Common myeloid progenitor, CD34-positive (primary cell): ENCODE measurements around the gene COMMD8.

ENCODE experiments used
- CTCF ChIA-PET: fragments of 350-600 bp; sonication (Branson Sonifier 250); formaldehyde crosslinking; loops from one replicate; lab custom pipeline; 2021; ENCODE audit warnings: antibody characterized with exemption; lab: Charles Lee
- POLR2A ChIA-PET: fragments of 350-600 bp; sonication (Branson Sonifier 250); formaldehyde crosslinking; loops from one replicate; lab custom pipeline; 2021; ENCODE audit warnings: antibody characterized with exemption; lab: Charles Lee
- DNase-seq, 3 donors: peaks; one replicate each; pipeline versions ENCODE4 v3.0.0 to v3.0.0-alpha.2; 2013
- H3K27ac ChIP-seq, 2 experiments: 1 replicate in 1 of 2; 2 replicates in 1 of 2; pipeline ENCODE4 v1.7.0; 2013; ENCODE audit warnings: inconsistent platforms in 2 of 2, low read length in 2 of 2, mild to moderate bottlenecking in 2 of 2, low read depth in 1 of 2, moderate library complexity in 1 of 2; ENCODE audit not compliant: severe bottlenecking in 2 of 2, insufficient read depth in 1 of 2, poor library complexity in 1 of 2
- H3K27me3 ChIP-seq, 5 experiments: replicated peaks in 2 of 5; 1 replicate in 3 of 5; 2 replicates in 2 of 5; pipeline versions ENCODE4 v1.6.1 to v1.7.0; 2013; ENCODE audit warnings: low read length in 4 of 5, mild to moderate bottlenecking in 2 of 5, moderate library complexity in 2 of 5, inconsistent platforms in 1 of 5; ENCODE audit not compliant: insufficient read depth in 5 of 5, control insufficient read depth in 4 of 5
- H3K36me3 ChIP-seq, 4 experiments: 1 replicate in 2 of 4; 2 replicates in 2 of 4; pipeline versions ENCODE4 v1.6.1 to v1.7.0; 2013; ENCODE audit warnings: low read length in 3 of 4, control low read depth in 1 of 4, mild to moderate bottlenecking in 1 of 4; ENCODE audit not compliant: control insufficient read depth in 4 of 4, insufficient read depth in 4 of 4
- H3K4me1 ChIP-seq, 4 experiments: 1 replicate in 3 of 4; 2 replicates in 1 of 4; pipeline versions ENCODE4 v1.6.1 to v1.7.1; 2013; ENCODE audit warnings: low read length in 3 of 4, mild to moderate bottlenecking in 3 of 4, control low read depth in 1 of 4, inconsistent platforms in 1 of 4, moderate library complexity in 1 of 4; ENCODE audit not compliant: control insufficient read depth in 4 of 4, insufficient read depth in 4 of 4; ENCODE audit errors: control extremely low read depth in 1 of 4
- H3K4me3 ChIP-seq, 7 experiments: 1 replicate in 4 of 7; 2 replicates in 3 of 7; pipeline versions ENCODE4 v1.5.1 to v1.7.0; 2013; ENCODE audit warnings: mild to moderate bottlenecking in 7 of 7, low read length in 6 of 7, moderate library complexity in 6 of 7, inconsistent platforms in 2 of 7, low read depth in 2 of 7, control low read depth in 1 of 7; ENCODE audit not compliant: insufficient read depth in 4 of 7, control insufficient read depth in 1 of 7; ENCODE audit errors: extremely low read depth in 1 of 7
- H3K9me3 ChIP-seq, 5 experiments: 1 replicate in 4 of 5; 2 replicates in 1 of 5; pipeline versions ENCODE4 v1.6.1 to v1.7.1; 2013; ENCODE audit warnings: low read length in 4 of 5, mild to moderate bottlenecking in 2 of 5, inconsistent platforms in 1 of 5, low read depth in 1 of 5, moderate library complexity in 1 of 5; ENCODE audit not compliant: control insufficient read depth in 4 of 5, insufficient read depth in 2 of 5; ENCODE audit errors: control extremely low read depth in 1 of 5
- WGBS: methylation state at CpG from one replicate; pipeline ENCODE4 v1.1.5; 2013; ENCODE audit not compliant: insufficient coverage; 5-methylcytosine and 5-hydroxymethylcytosine counted together

The COMMD8 gene

DNA sequence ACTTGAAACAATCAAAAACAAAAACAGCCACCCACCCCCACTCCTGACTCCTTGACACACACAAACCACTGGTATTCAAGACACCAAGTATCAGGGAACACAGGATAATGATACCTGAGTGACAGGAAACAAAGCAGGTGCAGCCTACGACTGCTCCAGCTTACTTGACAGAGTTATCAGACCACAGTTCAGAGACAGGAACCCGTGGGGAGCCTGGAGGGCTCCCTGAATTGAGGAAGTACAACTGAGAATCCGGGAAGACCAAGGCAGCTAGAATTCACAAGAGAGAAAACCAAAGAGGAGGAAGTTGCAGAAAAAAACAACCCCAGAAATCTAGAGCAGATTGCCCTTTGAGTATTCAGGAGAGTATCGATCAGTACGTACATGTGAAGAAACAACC, 20.5 kb downstream of the COMMD8 start:
- Histone ChIP-seq H3K9me3 (no peaks in the 10 kb centered on the region), H3K27ac (no peak overlapping the region), H3K36me3 (peaks cover 0 to 3% (median 0%) of the 10 kb centered on the region in 4 experiments), H3K4me1 (peaks cover 9 to 45% (median 17%) of the 10 kb centered on the region in 4 experiments), H3K4me3 (peak overlapping the region in 4 of 7 experiments; percentile 38 to 53 (median 42)), H3K27me3 (no peaks in the 10 kb centered on the region)
- POLR2A ChIA-PET: no interaction called here
- WGBS: 3% methylated on average over 5 of the region's 5 CpGs
- DNase-seq: peak; percentile 59 to 84 (median 75)
- CTCF ChIA-PET: interaction anchor here (0.5 to 1.5 kb wide), 3 partner anchors 16 to 73 kb away, joined by 3 to 5 read pairs (median 5); no protein-coding TSS in a partner anchor

DNA sequence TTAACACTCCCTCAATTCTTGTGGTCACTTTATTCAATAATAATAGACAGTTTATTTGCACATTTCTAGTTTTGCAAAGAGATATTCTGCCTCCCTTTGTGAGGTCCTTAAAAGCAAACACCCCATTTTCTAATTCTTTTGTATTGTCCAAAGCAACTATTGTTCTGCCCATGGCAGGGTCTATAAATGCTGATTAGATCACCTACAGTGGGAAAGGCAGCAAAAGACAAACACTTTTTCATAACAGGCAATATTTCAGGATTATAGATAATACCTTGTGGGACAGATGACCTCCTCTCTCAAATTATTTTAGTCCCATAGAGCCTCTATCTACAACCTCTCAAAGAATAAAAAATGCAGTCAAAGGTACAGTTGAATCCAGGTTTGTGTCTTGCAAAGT, 28.6 kb downstream of the COMMD8 start:
- Histone ChIP-seq H3K4me3 (no peak overlapping the region), H3K27ac (no peak overlapping the region), H3K27me3 (no peaks in the 10 kb centered on the region), H3K36me3 (no peaks in the 10 kb centered on the region), H3K9me3 (no peaks in the 10 kb centered on the region), H3K4me1 (peaks cover 0 to 36% (median 9%) of the 10 kb centered on the region in 4 experiments)
- CTCF ChIA-PET: no interaction called here
- POLR2A ChIA-PET: no interaction called here
- no peak for DNase-seq

DNA sequence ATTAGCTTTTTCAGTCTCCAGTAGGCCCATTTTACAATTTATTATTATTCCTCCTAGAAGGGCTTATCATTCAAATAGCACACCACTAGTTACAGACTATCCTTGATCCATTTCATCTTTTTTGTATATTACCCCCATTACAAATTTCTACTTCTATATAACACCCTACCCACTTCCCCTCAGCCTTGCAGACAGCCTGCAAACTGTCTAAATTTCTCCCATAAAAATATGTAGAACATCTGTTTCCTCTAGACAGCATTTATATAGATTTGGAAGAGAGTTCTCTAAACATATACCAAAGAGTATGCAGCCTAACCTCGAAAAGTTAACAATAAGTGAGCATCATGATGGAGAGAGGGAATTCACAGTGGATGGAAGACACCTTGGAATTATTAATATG, 30.8 kb downstream of the COMMD8 start:
- POLR2A ChIA-PET: no interaction called here
- CTCF ChIA-PET: no interaction called here
- H3K27me3 ChIP-seq: no peaks in the 10 kb centered on the region

DNA sequence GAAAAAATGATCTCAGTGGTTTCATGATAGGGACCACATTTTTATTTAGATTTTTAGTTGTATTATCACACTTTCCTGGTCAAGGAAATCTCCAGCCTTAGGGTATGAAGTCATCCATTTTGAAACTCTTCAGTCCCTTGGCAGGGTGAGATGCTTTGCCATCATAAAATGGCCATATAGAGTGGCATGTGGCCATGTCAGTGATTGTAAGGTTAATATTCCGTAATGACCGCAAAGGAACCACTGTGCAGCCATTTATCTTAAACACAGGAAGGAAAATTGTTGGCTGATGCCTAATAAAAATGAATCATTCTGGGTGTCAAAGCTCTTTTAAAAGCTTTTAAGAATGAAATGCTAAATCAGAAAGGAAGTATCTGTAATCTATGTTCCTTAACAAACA, 35.6 kb downstream of the COMMD8 start:
- H3K4me1 ChIP-seq: peaks cover 0 to 15% (median 3%) of the 10 kb centered on the region in 4 experiments
- H3K9me3 ChIP-seq: no peaks in the 10 kb centered on the region
- H3K4me3 ChIP-seq: no peak overlapping the region
- DNase-seq: peak in 1 of 3 donors; percentile 18
- H3K27me3 ChIP-seq: no peaks in the 10 kb centered on the region
- H3K36me3 ChIP-seq: no peaks in the 10 kb centered on the region
- no peak overlapping the region for H3K27ac ChIP-seq
- CTCF ChIA-PET: no interaction called here
- WGBS: 71% methylated on average over 2 of the region's 2 CpGs
- POLR2A ChIA-PET: no interaction called here

More for the DNA sequence above, 30.8 kb downstream of the COMMD8 start:
- H3K4me3 ChIP-seq: no peak overlapping the region
- H3K9me3 ChIP-seq: no peaks in the 10 kb centered on the region
- peaks cover 0 to 32% (median 9%) of the 10 kb centered on the region in 4 experiments for H3K4me1 ChIP-seq
- H3K36me3 ChIP-seq: no peaks in the 10 kb centered on the region
- H3K27ac ChIP-seq: no peak overlapping the region
- DNase-seq: peak in 2 of 3 donors; percentile 77 to 88
- WGBS: no CpG with 5 or more reads among the region's 1 CpG

DNA sequence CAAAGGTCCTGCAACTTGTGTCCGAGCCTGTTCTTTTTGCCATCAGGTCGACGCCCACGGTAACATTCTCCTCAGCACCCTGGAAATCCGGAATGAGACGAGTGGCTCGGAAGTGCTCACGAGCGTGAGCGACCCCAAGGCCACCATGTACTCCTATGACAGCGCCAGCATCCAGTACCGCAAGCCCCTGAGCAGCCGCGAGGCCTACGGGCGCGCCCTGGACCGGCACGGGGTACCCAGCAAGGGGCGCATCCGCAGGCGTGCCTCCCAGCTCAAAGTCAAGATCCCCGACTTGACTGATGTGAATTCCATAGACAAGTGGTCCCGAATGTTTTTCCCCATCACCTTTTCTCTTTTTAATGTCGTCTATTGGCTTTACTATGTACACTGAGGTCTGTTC, 37.9 kb downstream of the COMMD8 start:
- Histone ChIP-seq H3K9me3 (no peaks in the 10 kb centered on the region), H3K36me3 (no peaks in the 10 kb centered on the region), H3K27ac (no peak overlapping the region), H3K4me3 (no peak overlapping the region), H3K27me3 (no peaks in the 10 kb centered on the region), H3K4me1 (no peaks in the 10 kb centered on the region)
- WGBS: 98% methylated on average over 25 of the region's 25 CpGs
- ChIA-PET CTCF (no interaction called here), POLR2A (no interaction called here)
- no peak for DNase-seq

DNA sequence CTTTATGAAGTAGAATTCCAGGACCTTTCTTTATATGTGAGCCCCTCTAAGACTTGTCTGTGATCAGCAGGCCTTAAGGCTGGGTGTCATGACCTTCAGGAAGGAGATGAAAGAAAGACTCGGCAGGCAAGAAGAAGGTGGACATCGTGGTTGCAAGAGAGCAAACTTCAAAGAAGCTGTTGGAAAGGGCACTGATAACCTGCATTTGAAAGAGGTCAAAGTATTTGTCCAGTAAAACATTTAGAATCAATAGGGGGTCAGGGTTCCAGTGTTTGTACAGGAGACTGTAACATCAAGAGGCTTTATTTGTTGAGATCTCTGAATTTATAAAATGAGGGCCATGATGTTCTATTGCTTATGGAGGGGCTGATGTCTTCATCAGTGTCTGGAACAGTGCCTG, 44.2 kb downstream of the COMMD8 start:
- no peaks in the 10 kb centered on the region for H3K27me3 ChIP-seq
- ChIA-PET POLR2A (no interaction called here), CTCF (no interaction called here)
- no peak overlapping the region for H3K4me3 ChIP-seq
- no peaks in the 10 kb centered on the region for H3K4me1 ChIP-seq
- 95% methylated on average over 2 of the region's 2 CpGs for WGBS
- H3K9me3 ChIP-seq: no peaks in the 10 kb centered on the region
- no peak overlapping the region for H3K27ac ChIP-seq
- no peak for DNase-seq
- no peaks in the 10 kb centered on the region for H3K36me3 ChIP-seq

DNA sequence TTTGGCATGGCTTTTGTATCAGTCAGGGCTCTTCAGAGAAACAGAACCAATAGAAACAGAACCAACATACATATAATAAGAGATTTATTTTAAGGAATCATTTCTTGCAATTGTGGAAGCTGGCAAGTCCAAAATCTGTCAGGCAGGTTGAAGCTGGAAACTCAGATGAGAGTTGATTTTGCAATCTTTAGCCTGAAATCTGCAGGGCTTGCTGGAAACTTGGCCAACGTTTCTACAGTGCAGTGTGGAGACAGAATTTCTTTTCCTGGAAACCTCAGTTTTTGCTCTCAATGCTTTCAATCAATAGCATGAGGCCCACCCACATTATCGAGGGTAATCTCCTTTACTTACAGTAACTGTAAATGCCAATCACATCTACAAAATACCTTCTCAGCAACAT, 45.4 kb downstream of the COMMD8 start:
- Histone ChIP-seq H3K4me1 (no peaks in the 10 kb centered on the region), H3K27me3 (no peaks in the 10 kb centered on the region), H3K27ac (no peak overlapping the region), H3K9me3 (no peaks in the 10 kb centered on the region), H3K36me3 (no peaks in the 10 kb centered on the region), H3K4me3 (no peak overlapping the region)
- 75% methylated on average over 2 of the region's 2 CpGs for WGBS
- ChIA-PET CTCF (no interaction called here), POLR2A (no interaction called here)
- no peak for DNase-seq
